ENCODE measurements around the gene SUPT5H.

SUPT5H gene

GRCh38 chr19:39489756-39490155, 44.4 kb downstream of the SUPT5H start:
- H3K27ac ChIP-seq = no peak overlapping the region
- no peak for TF ChIP-seq CTCF (IDR thresholded peaks at IDR 0.05)
- peaks cover 59% of the 10 kb centered on the region for H3K36me3 ChIP-seq
- no peaks in the 10 kb centered on the region for H3K4me1 ChIP-seq (ENCODE audit: control insufficient read depth in 1 of 2, insufficient read depth in 1 of 2, low read depth in 1 of 2, low read length in 1 of 2)
- H3K4me3 ChIP-seq (ENCODE audit: low read depth in 1 of 2, low read length in 1 of 2) = no peak overlapping the region
- H3K27me3 ChIP-seq = no peaks in the 10 kb centered on the region
- no peaks in the 10 kb centered on the region for H3K9me3 ChIP-seq

GRCh38 chr19:39492225-39492624, 46.8 kb downstream of the SUPT5H start:
- H3K27me3 ChIP-seq = peaks cover 23% of the 10 kb centered on the region
- H3K36me3 ChIP-seq = peaks cover 40% of the 10 kb centered on the region
- H3K4me3 ChIP-seq (ENCODE audit: low read depth in 1 of 2, low read length in 1 of 2) = no peak overlapping the region

GRCh38 chr19:39492788-39493187, 47.4 kb downstream of the SUPT5H start:
- H3K9me3 ChIP-seq = no peaks in the 10 kb centered on the region
- no peaks in the 10 kb centered on the region for H3K4me1 ChIP-seq (ENCODE audit: control insufficient read depth in 1 of 2, insufficient read depth in 1 of 2, low read depth in 1 of 2, low read length in 1 of 2)
- peaks cover 36% of the 10 kb centered on the region for H3K36me3 ChIP-seq
- H3K27ac ChIP-seq = no peak overlapping the region
- H3K27me3 ChIP-seq = peaks cover 29% of the 10 kb centered on the region
- no peak for TF ChIP-seq CTCF (IDR thresholded peaks at IDR 0.05)
- H3K4me3 ChIP-seq (ENCODE audit: low read depth in 1 of 2, low read length in 1 of 2) = no peak overlapping the region

More at GRCh38 chr19:39492225-39492624, 46.8 kb downstream of the SUPT5H start:
- no peak for TF ChIP-seq CTCF (IDR thresholded peaks at IDR 0.05)
- H3K9me3 ChIP-seq = no peaks in the 10 kb centered on the region
- no peak overlapping the region for H3K27ac ChIP-seq
- H3K4me1 ChIP-seq (ENCODE audit: control insufficient read depth in 1 of 2, insufficient read depth in 1 of 2, low read depth in 1 of 2, low read length in 1 of 2) = no peaks in the 10 kb centered on the region

GRCh38 chr19:39494661-39495060, 49.3 kb downstream of the SUPT5H start:
- H3K27ac ChIP-seq = no peak overlapping the region
- no peak overlapping the region for H3K4me3 ChIP-seq (ENCODE audit: low read depth in 1 of 2, low read length in 1 of 2)
- no peaks in the 10 kb centered on the region for H3K9me3 ChIP-seq
- peaks cover 17% of the 10 kb centered on the region for H3K36me3 ChIP-seq
- peaks cover 48% of the 10 kb centered on the region for H3K27me3 ChIP-seq
- H3K4me1 ChIP-seq (ENCODE audit: control insufficient read depth in 1 of 2, insufficient read depth in 1 of 2, low read depth in 1 of 2, low read length in 1 of 2) = no peaks in the 10 kb centered on the region
- no peak for TF ChIP-seq CTCF (IDR thresholded peaks at IDR 0.05)

- Histone ChIP-seq H3K36me3 (peaks cover 4% of the 10 kb centered on the region), H3K27me3 (peaks cover 62% of the 10 kb centered on the region)
These were observed 50.7 kb downstream of the SUPT5H start for GRCh38 chr19:39496063-39496462.

More at GRCh38 chr19:39496063-39496462, 50.7 kb downstream of the SUPT5H start:
- H3K4me3 ChIP-seq (ENCODE audit: low read depth in 1 of 2, low read length in 1 of 2) = no peak overlapping the region
- TF ChIP-seq CTCF (IDR thresholded peaks at IDR 0.05) = no peak
- no peaks in the 10 kb centered on the region for H3K4me1 ChIP-seq (ENCODE audit: control insufficient read depth in 1 of 2, insufficient read depth in 1 of 2, low read depth in 1 of 2, low read length in 1 of 2)
- H3K9me3 ChIP-seq = no peaks in the 10 kb centered on the region
- no peak overlapping the region for H3K27ac ChIP-seq

Measured in neutrophil (primary cell).